ENCODE results near the gene WASL.
"Not testable (repeated sequence)": the region's sequence is repeated elsewhere in the genome, so short reads cannot be mapped to it uniquely, and the experiment has no call there.

Gene WASL

GRCh38 chr7:123738808-123739207, 10.0 kb downstream of the WASL start:
- TF ChIP-seq CTCF (IDR thresholded peaks at IDR 0.05; ENCODE audit: control insufficient read depth, insufficient read depth, low read depth, low read length, missing control alignments), result no peak
- no peak overlapping the region for H3K4me3 ChIP-seq (ENCODE audit: control insufficient read depth, low read depth, low read length)
- no peak for DNase-seq (ENCODE audit: low read depth)

GRCh38 chr7:123738356-123738755, 10.4 kb downstream of the WASL start:
- DNase-seq (ENCODE audit: low read depth), result no peak
- no peak for TF ChIP-seq CTCF (IDR thresholded peaks at IDR 0.05; ENCODE audit: control insufficient read depth, insufficient read depth, low read depth, low read length, missing control alignments)
- H3K4me3 ChIP-seq (ENCODE audit: control insufficient read depth, low read depth, low read length), result no peak overlapping the region

GRCh38 chr7:123737168-123737674, 11.6 kb downstream of the WASL start:
- not testable (repeated sequence) for H3K4me3 ChIP-seq (ENCODE audit: control insufficient read depth, low read depth, low read length); DNase-seq (ENCODE audit: low read depth)

- no peak for DNase-seq (ENCODE audit: low read depth)
- no peak overlapping the region for H3K4me3 ChIP-seq (ENCODE audit: control insufficient read depth, low read depth, low read length)
- no peak for TF ChIP-seq CTCF (IDR thresholded peaks at IDR 0.05; ENCODE audit: control insufficient read depth, insufficient read depth, low read depth, low read length, missing control alignments)
Measured at GRCh38 chr7:123735539-123735938, 13.3 kb downstream of the WASL start.

- no peak for TF ChIP-seq CTCF (IDR thresholded peaks at IDR 0.05; ENCODE audit: control insufficient read depth, insufficient read depth, low read depth, low read length, missing control alignments)
- no peak for DNase-seq (ENCODE audit: low read depth)
Measured at GRCh38 chr7:123734498-123734897, 14.3 kb downstream of the WASL start.

GRCh38 chr7:123732413-123733091, 16.3 kb downstream of the WASL start:
- H3K4me3 ChIP-seq (ENCODE audit: control insufficient read depth, low read depth, low read length), result no peak overlapping the region
- no peak for DNase-seq (ENCODE audit: low read depth)
- no peak for TF ChIP-seq CTCF (IDR thresholded peaks at IDR 0.05; ENCODE audit: control insufficient read depth, insufficient read depth, low read depth, low read length, missing control alignments)

More at GRCh38 chr7:123734498-123734897, 14.3 kb downstream of the WASL start:
- no peak overlapping the region for H3K4me3 ChIP-seq (ENCODE audit: control insufficient read depth, low read depth, low read length)

- no peak overlapping the region for H3K4me3 ChIP-seq (ENCODE audit: control insufficient read depth, low read depth, low read length)
- TF ChIP-seq CTCF (IDR thresholded peaks at IDR 0.05; ENCODE audit: control insufficient read depth, insufficient read depth, low read depth, low read length, missing control alignments), result no peak
- DNase-seq (ENCODE audit: low read depth), result no peak
Measured at GRCh38 chr7:123729218-123729578, 19.6 kb downstream of the WASL start.
